HEK293 (cell line): ENCODE data around the gene SMIM43.

Experiments used
- CTCF ChIA-PET: fragments of 350-600 bp; formaldehyde crosslinking; extraction: SDS; loops from one replicate; lab custom pipeline; 2021; ENCODE audit warnings: antibody characterized with exemption; lab: Yijun Ruan, JAX
- POLR2A ChIA-PET: fragments of 300-600 bp; formaldehyde crosslinking; extraction: SDS; loops from one replicate; lab custom pipeline; 2020; ENCODE audit warnings: antibody characterized with exemption, inconsistent platforms; lab: Yijun Ruan, JAX
- H3K27ac ChIP-seq: fragments of 200-500 bp; sonication (Bioruptor generic); 2 replicates; pipeline ENCODE4 v1.5.1; 2014; ENCODE audit warnings: low read depth, low read length, control low read depth, inconsistent platforms; ENCODE audit errors: extremely low read depth
- H3K36me3 ChIP-seq, 2 experiments: fragments of 200-500 bp in 1 of 2; sonication (Bioruptor generic) in 1 of 2; 1 replicate in 1 of 2; 2 replicates in 1 of 2; pipeline ENCODE4 v1.5.1; 2014 to 2017; ENCODE audit warnings: inconsistent platforms in 2 of 2, low read length in 2 of 2; ENCODE audit not compliant: control insufficient read depth in 2 of 2, insufficient read depth in 1 of 2
- H3K4me1 ChIP-seq: fragments of 200-500 bp; sonication (Bioruptor generic); 2 replicates; pipeline ENCODE4 v1.5.1; 2014; ENCODE audit warnings: mild to moderate bottlenecking, low read length, inconsistent platforms; ENCODE audit not compliant: control insufficient read depth, insufficient read depth
- H3K4me3 ChIP-seq: 2 replicates; pipeline ENCODE4 v1.5.1; 2011; ENCODE audit warnings: low read depth, mild to moderate bottlenecking, control low read depth, low read length, moderate library complexity
- H3K9me3 ChIP-seq: fragments of 200-500 bp; sonication (Bioruptor generic); 2 replicates; pipeline ENCODE4 v1.5.1; 2014; ENCODE audit warnings: low read depth, low read length, inconsistent platforms; ENCODE audit not compliant: control insufficient read depth, insufficient read depth
- CTCF ChIP-seq: fragments of 450-650 bp; formaldehyde crosslinking; IDR thresholded peaks from 2 replicates; pipeline ENCODE4 v1.5.1; 2016; ENCODE audit warnings: missing biosample characterization, missing genetic modification characterization
- GFI1B ChIP-seq: fragments of 450-650 bp; formaldehyde crosslinking; IDR thresholded peaks from 2 replicates; pipeline ENCODE4 v1.5.1; 2016; ENCODE audit warnings: missing biosample characterization, missing genetic modification characterization
- MYNN ChIP-seq: fragments of 450-650 bp; formaldehyde crosslinking; IDR thresholded peaks from 2 replicates; pipeline ENCODE4 v1.5.1; 2016; ENCODE audit warnings: missing biosample characterization, missing genetic modification characterization, borderline replicate concordance
- ZBTB11 ChIP-seq: fragments of 450-650 bp; formaldehyde crosslinking; conservative IDR thresholded peaks from 2 replicates; pipeline ENCODE4 v1.5.1; 2016; ENCODE audit warnings: low read depth, missing biosample characterization, missing genetic modification characterization
- ZBTB7A ChIP-seq: fragments of 450-650 bp; formaldehyde crosslinking; IDR thresholded peaks from 2 replicates; pipeline ENCODE4 v1.5.1; 2016; ENCODE audit warnings: low read depth, missing biosample characterization, missing genetic modification characterization
- ZNF112 ChIP-seq: fragments of 450-650 bp; formaldehyde crosslinking; IDR thresholded peaks from 2 replicates; pipeline ENCODE4 v1.5.0; 2017; ENCODE audit warnings: missing biosample characterization, missing genetic modification characterization
- ZNF184 ChIP-seq: fragments of 450-650 bp; IDR thresholded peaks from 2 replicates; pipeline ENCODE4 v1.5.1; 2018; ENCODE audit warnings: missing biosample characterization, mild to moderate bottlenecking, missing genetic modification characterization
- ZNF2 ChIP-seq: fragments of 450-650 bp; formaldehyde crosslinking; IDR thresholded peaks from 2 replicates; pipeline ENCODE4 v1.5.1; 2016; ENCODE audit warnings: missing biosample characterization, missing genetic modification characterization
- ZNF366 ChIP-seq: fragments of 450-650 bp; formaldehyde crosslinking; conservative IDR thresholded peaks from 2 replicates; pipeline ENCODE4 v1.5.1; 2016; ENCODE audit warnings: missing biosample characterization, missing genetic modification characterization
- ZNF521 ChIP-seq: fragments of 450-650 bp; formaldehyde crosslinking; IDR thresholded peaks from 2 replicates; pipeline ENCODE4 v1.5.1; 2017; ENCODE audit warnings: missing biosample characterization, mild to moderate bottlenecking, missing genetic modification characterization
- ZNF654 ChIP-seq: fragments of 450-650 bp; formaldehyde crosslinking; IDR thresholded peaks from 2 replicates; pipeline ENCODE4 v1.5.1; 2016; ENCODE audit warnings: low read depth, missing biosample characterization, missing genetic modification characterization
- ZNF747 ChIP-seq: fragments of 450-650 bp; formaldehyde crosslinking; IDR thresholded peaks from 2 replicates; pipeline ENCODE4 v1.5.1; 2016; ENCODE audit warnings: missing biosample characterization, missing genetic modification characterization
- ZNF785 ChIP-seq: fragments of 450-650 bp; formaldehyde crosslinking; IDR thresholded peaks from 2 replicates; pipeline ENCODE4 v1.5.1; 2016; ENCODE audit warnings: missing biosample characterization, missing genetic modification characterization
- ZSCAN16 ChIP-seq: fragments of 450-650 bp; formaldehyde crosslinking; IDR thresholded peaks from 2 replicates; pipeline ENCODE4 v1.5.1; 2016; ENCODE audit warnings: missing biosample characterization, missing genetic modification characterization
- ZSCAN18 ChIP-seq: fragments of 450-650 bp; formaldehyde crosslinking; IDR thresholded peaks from 2 replicates; pipeline ENCODE4 v1.5.1; 2016; ENCODE audit warnings: missing biosample characterization, missing genetic modification characterization
- ZSCAN4 ChIP-seq: fragments of 450-650 bp; formaldehyde crosslinking; IDR thresholded peaks from 2 replicates; pipeline ENCODE4 v1.5.1; 2017; ENCODE audit warnings: missing biosample characterization, missing genetic modification characterization
- ZSCAN5A ChIP-seq: fragments of 450-650 bp; formaldehyde crosslinking; IDR thresholded peaks from 2 replicates; pipeline ENCODE4 v1.5.1; 2016; ENCODE audit warnings: missing biosample characterization, missing genetic modification characterization

The SMIM43 gene

GRCh38 chr4:121736735-121737351, 28.1 kb downstream of the SMIM43 start:
- ChIA-PET CTCF (interaction anchor here (0.6 to 2.0 kb wide), 19 partner anchors 15 to 842 kb away, joined by 3 to 5 read pairs (median 3); no protein-coding TSS in a partner anchor), POLR2A (no interaction called here)
- Histone ChIP-seq H3K4me1 (no peaks in the 10 kb centered on the region), H3K9me3 (no peaks in the 10 kb centered on the region), H3K27ac (no peak overlapping the region), H3K4me3 (no peak overlapping the region), H3K36me3 (no peaks in the 10 kb centered on the region)
- TF ChIP-seq ZNF521 (tag by site-specific recombination): no peak
- no peak for TF ChIP-seq ZNF184 (tag by site-specific recombination)
- TF ChIP-seq ZNF366 (tag by site-specific recombination): no peak
- TF ChIP-seq MYNN (tag by site-specific recombination): no peak
- no peak for TF ChIP-seq ZNF2 (tag by site-specific recombination)
- TF ChIP-seq ZNF785 (tag by site-specific recombination): no peak
- no peak for TF ChIP-seq ZNF112 (tag by site-specific recombination)
- no peak for TF ChIP-seq ZNF747 (tag by site-specific recombination)
- 0 out of 2 replicates have a peak, but pooled peaks have one; percentile 38 for TF ChIP-seq CTCF (tag by site-specific recombination)
- peak; percentile 69 for TF ChIP-seq ZNF654 (tag by site-specific recombination)
- TF ChIP-seq ZBTB7A (tag by site-specific recombination): no peak

- POLR2A ChIA-PET: no interaction called here
Observed at GRCh38 chr4:121734571-121734970, 30.4 kb downstream of the SMIM43 start.

GRCh38 chr4:121733942-121734341, 31.0 kb downstream of the SMIM43 start:
- Histone ChIP-seq H3K4me3 (no peak overlapping the region), H3K9me3 (no peaks in the 10 kb centered on the region), H3K27ac (no peak overlapping the region), H3K36me3 (no peaks in the 10 kb centered on the region), H3K4me1 (no peaks in the 10 kb centered on the region)
- ChIA-PET CTCF (interaction anchor here (0.6 to 1.8 kb wide), 3 partner anchors 53 to 618 kb away, joined by 3 to 4 read pairs (median 3); no protein-coding TSS in a partner anchor), POLR2A (no interaction called here)
- TF ChIP-seq ZSCAN5A (tag by site-specific recombination): no peak
- no peak for TF ChIP-seq ZSCAN16 (tag by site-specific recombination)
- no peak for TF ChIP-seq ZBTB11 (tag by site-specific recombination)
- no peak for TF ChIP-seq GFI1B (tag by site-specific recombination)
- TF ChIP-seq ZSCAN18 (tag by site-specific recombination): no peak

More at GRCh38 chr4:121734571-121734970, 30.4 kb downstream of the SMIM43 start:
- no peak for TF ChIP-seq ZSCAN4 (tag by site-specific recombination)
- no peak overlapping the region for H3K27ac ChIP-seq
- no peaks in the 10 kb centered on the region for H3K36me3 ChIP-seq
- H3K4me1 ChIP-seq: no peaks in the 10 kb centered on the region
- CTCF ChIA-PET: interaction anchor here (0.6 to 1.8 kb wide), 6 partner anchors 54 to 617 kb away, joined by 3 to 4 read pairs (median 3); no protein-coding TSS in a partner anchor
- no peaks in the 10 kb centered on the region for H3K9me3 ChIP-seq
- H3K4me3 ChIP-seq: no peak overlapping the region
